ENCODE measurements around the gene MNX1.

The MNX1 gene

GRCh38 chr7:156986378-156986777, 24.1 kb downstream of the MNX1 start:
- DNase-seq (ENCODE audit: extremely low spot score), result no peak
- no peak for TF ChIP-seq PKNOX1 (IDR thresholded peaks at IDR 0.05)
- no peak for TF ChIP-seq NFRKB (IDR thresholded peaks at IDR 0.05)
- no peak for TF ChIP-seq FOXK2 (IDR thresholded peaks at IDR 0.05)
- TF ChIP-seq LEF1 (IDR thresholded peaks at IDR 0.05; ENCODE audit: borderline replicate concordance), result no peak
- TF ChIP-seq HDGF (IDR thresholded peaks at IDR 0.05; ENCODE audit: borderline replicate concordance), result no peak
- TF ChIP-seq CTBP1 (IDR thresholded peaks at IDR 0.05; ENCODE audit: borderline replicate concordance), result no peak
- TF ChIP-seq ELF4 (IDR thresholded peaks at IDR 0.05), result no peak
- TF ChIP-seq FOXM1 (IDR thresholded peaks at IDR 0.05; ENCODE audit: borderline replicate concordance), result no peak
- no peak for TF ChIP-seq ZNF384 (IDR thresholded peaks at IDR 0.05)
- no peak for TF ChIP-seq FOXA1 (IDR thresholded peaks at IDR 0.05)
- TF ChIP-seq L3MBTL2 (conservative IDR thresholded peaks at IDR 0.05), result no peak
- ChIA-PET CTCF (interaction anchor here (0.5 to 1.1 kb wide), 3 partner anchors 9 to 144 kb away, joined by 3 to 4 read pairs (median 4); no protein-coding TSS in a partner anchor), POLR2A (interaction anchor here (1.2 kb wide), 1 partner anchor 25 kb away, joined by 5 read pairs; the partner anchor contains the start of gene MNX1)

GRCh38 chr7:156985101-156985992, 25.1 kb downstream of the MNX1 start:
- TF ChIP-seq ARNT (IDR thresholded peaks at IDR 0.05) (no peak), PKNOX1 (IDR thresholded peaks at IDR 0.05) (no peak), ELF4 (IDR thresholded peaks at IDR 0.05) (no peak), HDGF (IDR thresholded peaks at IDR 0.05; ENCODE audit: borderline replicate concordance) (no peak), SP1 (IDR thresholded peaks at IDR 0.05) (no peak), LEF1 (IDR thresholded peaks at IDR 0.05; ENCODE audit: borderline replicate concordance) (no peak), FOXA1 (IDR thresholded peaks at IDR 0.05) (no peak), FOXK2 (IDR thresholded peaks at IDR 0.05) (no peak), SUZ12 (IDR thresholded peaks at IDR 0.05) (no peak), FOXM1 (IDR thresholded peaks at IDR 0.05; ENCODE audit: borderline replicate concordance) (no peak), L3MBTL2 (conservative IDR thresholded peaks at IDR 0.05) (no peak), CTBP1 (IDR thresholded peaks at IDR 0.05; ENCODE audit: borderline replicate concordance) (no peak), NFRKB (IDR thresholded peaks at IDR 0.05) (no peak), ZNF384 (IDR thresholded peaks at IDR 0.05) (no peak), BHLHE40 (IDR thresholded peaks at IDR 0.05; ENCODE audit: borderline replicate concordance) (no peak), TARDBP (IDR thresholded peaks at IDR 0.05) (no peak)
- CTCF ChIA-PET, result interaction anchor here (0.8 to 1.5 kb wide), 3 partner anchors 12 to 16 kb away, joined by 3 to 5 read pairs (median 4); no protein-coding TSS in a partner anchor
- no peak for DNase-seq (ENCODE audit: extremely low spot score)
- POLR2A ChIA-PET, result no interaction called here

- ChIA-PET POLR2A (no interaction called here), CTCF (interaction anchor here (0.5 to 1.5 kb wide), 3 partner anchors 11 to 38 kb away, joined by 3 to 5 read pairs (median 3); no protein-coding TSS in a partner anchor)
- no peak for DNase-seq (ENCODE audit: extremely low spot score)
These were observed 26.1 kb downstream of the MNX1 start for GRCh38 chr7:156984174-156984891.

GRCh38 chr7:156979711-156980110, 30.8 kb downstream of the MNX1 start:
- ChIA-PET CTCF (interaction anchor here (0.6 kb wide), 1 partner anchor 105 kb away, joined by 3 read pairs; no protein-coding TSS in a partner anchor), POLR2A (interaction anchor here (0.7 kb wide), 1 partner anchor 31 kb away, joined by 3 read pairs; the partner anchor contains the start of gene MNX1)
- DNase-seq (ENCODE audit: extremely low spot score), result no peak
- TF ChIP-seq PKNOX1 (IDR thresholded peaks at IDR 0.05) (no peak), L3MBTL2 (conservative IDR thresholded peaks at IDR 0.05) (no peak), ARNT (IDR thresholded peaks at IDR 0.05) (no peak), SP1 (IDR thresholded peaks at IDR 0.05) (no peak), CTBP1 (IDR thresholded peaks at IDR 0.05; ENCODE audit: borderline replicate concordance) (no peak), ZNF384 (IDR thresholded peaks at IDR 0.05) (no peak), ELF4 (IDR thresholded peaks at IDR 0.05) (no peak)

More at GRCh38 chr7:156984174-156984891, 26.1 kb downstream of the MNX1 start:
- TF ChIP-seq PKNOX1 (IDR thresholded peaks at IDR 0.05) (no peak), FOXK2 (IDR thresholded peaks at IDR 0.05) (no peak), L3MBTL2 (conservative IDR thresholded peaks at IDR 0.05) (no peak), FOXA1 (IDR thresholded peaks at IDR 0.05) (no peak), SP1 (IDR thresholded peaks at IDR 0.05) (no peak), CTBP1 (IDR thresholded peaks at IDR 0.05; ENCODE audit: borderline replicate concordance) (no peak), LEF1 (IDR thresholded peaks at IDR 0.05; ENCODE audit: borderline replicate concordance) (no peak), HDGF (IDR thresholded peaks at IDR 0.05; ENCODE audit: borderline replicate concordance) (no peak), SUZ12 (IDR thresholded peaks at IDR 0.05) (no peak), ARNT (IDR thresholded peaks at IDR 0.05) (no peak), TARDBP (IDR thresholded peaks at IDR 0.05) (no peak), NFRKB (IDR thresholded peaks at IDR 0.05) (no peak), ELF4 (IDR thresholded peaks at IDR 0.05) (no peak), FOXM1 (IDR thresholded peaks at IDR 0.05; ENCODE audit: borderline replicate concordance) (no peak), ZNF384 (IDR thresholded peaks at IDR 0.05) (no peak), BHLHE40 (IDR thresholded peaks at IDR 0.05; ENCODE audit: borderline replicate concordance) (no peak)
